ENCODE data around the gene SYNGR4.

Gene SYNGR4

GRCh38 chr19:48341515-48342413 lies 22.4 kb upstream of the SYNGR4 start:
- ChIA-PET CTCF (interaction anchor here (0.5 kb wide), 1 partner anchor 12 kb away, joined by 3 read pairs; no protein-coding TSS in a partner anchor), POLR2A (ENCODE audit: low non-redundant PET) (interaction anchor here (0.5 to 0.9 kb wide), 2 partner anchors 20 to 86 kb away, joined by 3 to 4 read pairs; a partner anchor contains a TSS)
- DNase-seq (ENCODE audit: low spot score) = no peak
- TF ChIP-seq CTCF (conservative IDR thresholded peaks at IDR 0.05; ENCODE audit: low read depth) = no peak
- H3K27ac ChIP-seq = peak overlapping the region; percentile 75

GRCh38 chr19:48342414-48342738 lies 21.8 kb upstream of the SYNGR4 start:
- peak overlapping the region; percentile 39 for H3K27ac ChIP-seq
- no peak for TF ChIP-seq CTCF (conservative IDR thresholded peaks at IDR 0.05; ENCODE audit: low read depth)
- POLR2A ChIA-PET (ENCODE audit: low non-redundant PET) = no interaction called here
- CTCF ChIA-PET = no interaction called here
- DNase-seq (ENCODE audit: low spot score) = no peak

GRCh38 chr19:48342841-48343540 lies 21.2 kb upstream of the SYNGR4 start:
- H3K27ac ChIP-seq = peak overlapping the region; percentile 39
- ChIA-PET POLR2A (ENCODE audit: low non-redundant PET) (no interaction called here), CTCF (no interaction called here)
- DNase-seq (ENCODE audit: low spot score) = peak; percentile 57
- TF ChIP-seq CTCF (conservative IDR thresholded peaks at IDR 0.05; ENCODE audit: low read depth) = no peak

GRCh38 chr19:48344892-48345291 lies 19.3 kb upstream of the SYNGR4 start:
- ChIA-PET POLR2A (ENCODE audit: low non-redundant PET) (no interaction called here), CTCF (interaction anchor here (0.6 kb wide), 2 partner anchors 8 to 467 kb away, joined by 3 to 4 read pairs; no protein-coding TSS in a partner anchor)
- no peak for DNase-seq (ENCODE audit: low spot score)
- peak overlapping the region; percentile 32 for H3K27ac ChIP-seq
- TF ChIP-seq CTCF (conservative IDR thresholded peaks at IDR 0.05; ENCODE audit: low read depth) = no peak

- POLR2A ChIA-PET (ENCODE audit: low non-redundant PET) = no interaction called here
- DNase-seq (ENCODE audit: low spot score) = no peak
- no peak for TF ChIP-seq CTCF (conservative IDR thresholded peaks at IDR 0.05; ENCODE audit: low read depth)
- CTCF ChIA-PET = interaction anchor here (0.6 to 1.2 kb wide), 2 partner anchors 26 to 45 kb away, joined by 3 read pairs; partner anchors contain the start of gene KDELR1
- H3K27ac ChIP-seq = no peak overlapping the region
These were observed 18.0 kb upstream of the SYNGR4 start for GRCh38 chr19:48346191-48346590.

GRCh38 chr19:48348045-48348444 lies 16.1 kb upstream of the SYNGR4 start:
- POLR2A ChIA-PET (ENCODE audit: low non-redundant PET) = no interaction called here
- CTCF ChIA-PET = interaction anchor here (0.6 to 0.9 kb wide), 2 partner anchors 14 to 106 kb away, joined by 3 to 5 read pairs; no protein-coding TSS in a partner anchor
- no peak for DNase-seq (ENCODE audit: low spot score)
- peak overlapping the region; percentile 42 for H3K27ac ChIP-seq
- no peak for TF ChIP-seq CTCF (conservative IDR thresholded peaks at IDR 0.05; ENCODE audit: low read depth)
